GM18498 (cell line): ENCODE measurements around the gene VPS41.
"Not testable (repeated sequence)": the region's sequence is repeated elsewhere in the genome, so short reads cannot be mapped to it uniquely, and the experiment has no call there.

ENCODE experiments used
- ATAC-seq: cut with Tn5 transposase; IDR thresholded peaks from one replicate; pipeline ENCODE4 v1.9.1; 2021; ENCODE audit warnings: mild to moderate bottlenecking, moderate library complexity; ENCODE audit not compliant: unreplicated experiment

Gene VPS41

DNA sequence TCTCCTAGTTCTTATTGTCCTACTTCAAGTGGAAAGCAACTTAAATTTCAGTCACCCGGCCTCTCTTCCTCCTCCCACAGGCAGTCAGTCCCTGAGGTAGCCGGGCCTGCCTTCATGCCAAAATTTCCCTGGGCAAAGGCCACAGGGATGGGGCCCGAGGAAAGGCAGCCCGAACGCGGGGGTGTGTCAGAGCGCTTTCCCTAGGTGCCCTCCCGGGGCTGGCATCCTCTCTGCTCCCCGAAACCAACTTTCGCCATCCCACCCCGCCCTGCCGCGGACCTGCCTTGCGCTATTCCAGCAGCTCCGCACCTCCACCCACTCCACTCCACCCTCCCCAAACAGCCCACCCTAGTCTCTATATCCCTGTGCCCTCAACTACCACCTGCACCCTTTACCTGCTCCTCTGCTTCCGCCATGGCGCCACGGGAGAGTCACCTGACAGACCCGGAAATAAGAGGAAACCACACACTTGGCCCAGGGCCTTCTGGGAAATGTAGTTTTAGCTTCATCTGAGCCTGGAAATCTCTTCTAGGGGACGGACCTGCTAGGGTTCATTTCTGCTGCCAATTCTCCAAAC is at the start of gene VPS41:
TSS of gene VPS41 (minus strand) at position 433 of the 577 bp plus-strand sequence. CDS start at position 416, 17 bp downstream.
- peak; percentile 97 for ATAC-seq

DNA sequence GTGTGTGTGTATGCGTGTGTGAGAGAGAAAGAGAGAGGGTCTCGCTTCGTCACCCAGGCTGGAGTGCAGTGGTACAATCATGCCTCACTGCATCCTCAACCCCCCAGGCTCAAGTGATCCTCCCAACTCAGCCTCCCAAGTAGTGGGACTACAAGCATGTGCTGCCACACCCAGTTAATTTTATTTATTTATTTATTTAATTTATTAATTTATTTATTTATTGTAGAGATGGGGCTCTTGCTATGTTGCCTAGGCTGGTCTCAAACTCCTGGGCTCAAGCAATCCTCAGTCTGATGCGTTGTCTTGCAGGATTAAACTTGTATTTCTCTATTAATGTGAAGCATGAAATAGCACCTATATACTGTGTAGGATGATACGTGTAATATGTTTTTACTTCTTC is 46.9 kb upstream of the VPS41 start:
- no peak for ATAC-seq

DNA sequence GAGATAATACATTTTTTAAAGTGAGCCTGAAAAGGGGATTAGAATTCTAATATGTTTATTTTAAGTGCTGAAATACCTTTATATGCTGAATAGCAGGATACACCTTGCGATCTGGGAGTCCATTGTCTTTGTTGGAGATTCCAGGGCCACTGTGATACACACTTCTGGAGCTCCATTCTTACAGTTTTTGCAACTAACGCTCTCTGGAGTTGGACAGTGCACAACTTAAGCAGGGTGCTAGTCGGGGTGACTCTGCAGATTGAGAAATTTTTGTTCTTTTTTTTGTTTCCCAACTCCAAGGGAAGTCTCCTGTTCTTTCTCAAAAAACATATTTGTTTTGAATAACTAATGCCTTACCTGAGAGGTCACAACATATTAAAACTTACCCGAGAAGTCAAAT is 45.0 kb upstream of the VPS41 start:
- ATAC-seq = no peak

DNA sequence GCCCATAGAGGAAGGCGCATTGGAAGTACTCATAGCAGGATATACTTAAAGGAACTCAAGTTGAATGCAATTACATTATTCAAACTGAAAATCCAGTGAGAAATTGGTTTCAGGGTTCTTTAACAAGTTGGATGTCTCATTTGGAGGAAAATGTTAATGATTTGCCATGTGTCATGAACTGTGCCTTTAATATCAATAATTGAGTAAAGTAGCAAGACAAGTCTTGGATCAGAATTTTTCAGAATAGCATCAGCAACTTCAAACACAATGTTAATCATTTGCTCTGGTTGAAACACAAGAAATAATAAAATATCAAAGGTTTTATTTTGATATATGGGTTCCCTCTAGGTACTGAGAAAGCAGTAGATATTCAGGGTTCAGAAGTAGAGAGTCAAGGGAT is 44.2 kb upstream of the VPS41 start:
- no peak for ATAC-seq

DNA sequence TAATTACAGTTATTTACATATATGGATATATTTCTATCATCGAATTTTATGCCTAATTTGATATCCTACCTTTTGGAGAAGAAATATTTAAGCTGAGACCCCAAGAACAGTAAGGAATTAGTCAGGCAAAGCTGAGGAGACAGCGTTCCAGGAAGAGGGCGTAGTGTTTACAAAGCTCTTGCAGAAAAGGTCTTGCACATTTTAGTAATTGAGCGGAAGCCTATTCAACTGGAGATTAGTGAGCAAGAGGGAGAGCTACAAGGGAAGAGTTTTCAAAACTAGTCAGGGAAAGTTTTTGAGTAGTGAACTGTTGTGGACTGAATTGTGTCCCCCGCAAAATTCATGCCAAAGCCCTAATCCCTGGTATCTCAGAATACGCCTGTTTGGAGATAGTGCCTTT is 42.2 kb upstream of the VPS41 start:
- ATAC-seq = no peak

DNA sequence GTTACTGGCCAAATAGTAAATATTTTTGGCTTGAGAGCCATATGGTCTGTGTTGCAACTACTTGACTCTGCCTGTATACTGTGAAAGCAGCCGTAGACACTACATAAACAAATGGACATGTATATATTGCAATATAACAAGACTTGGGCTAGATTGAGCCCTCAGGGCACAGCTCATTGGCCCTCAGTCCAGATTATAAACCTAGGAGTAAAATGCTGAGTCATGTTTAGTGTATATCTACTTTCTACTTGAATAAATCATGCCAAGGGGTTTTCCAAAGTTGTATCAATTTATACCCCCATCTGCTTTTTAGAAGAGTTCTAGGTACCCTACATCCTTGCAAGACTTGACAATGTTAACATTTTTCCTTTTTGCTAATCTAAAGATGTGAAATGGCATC is 41.3 kb upstream of the VPS41 start:
- no peak for ATAC-seq

DNA sequence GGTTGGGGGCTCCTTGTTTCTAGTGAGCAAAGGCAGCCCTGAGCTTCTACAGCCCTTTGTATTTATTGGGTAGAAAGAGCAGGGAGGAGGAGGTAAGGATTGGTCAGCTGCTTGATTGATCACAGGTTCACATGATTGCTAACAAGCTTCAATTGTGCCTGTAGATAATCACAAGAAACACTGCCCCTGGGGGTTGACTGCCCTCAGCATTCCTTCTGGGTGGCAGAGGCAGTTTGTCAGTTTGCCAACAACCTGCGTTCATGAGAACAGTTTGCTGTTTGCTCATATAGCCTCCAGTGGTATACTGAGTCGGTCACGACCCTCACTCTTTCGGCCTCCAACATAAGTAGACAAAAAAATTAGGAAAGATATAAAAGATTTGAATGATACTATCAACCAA is 38.5 kb upstream of the VPS41 start:
- not testable (repeated sequence) for ATAC-seq

DNA sequence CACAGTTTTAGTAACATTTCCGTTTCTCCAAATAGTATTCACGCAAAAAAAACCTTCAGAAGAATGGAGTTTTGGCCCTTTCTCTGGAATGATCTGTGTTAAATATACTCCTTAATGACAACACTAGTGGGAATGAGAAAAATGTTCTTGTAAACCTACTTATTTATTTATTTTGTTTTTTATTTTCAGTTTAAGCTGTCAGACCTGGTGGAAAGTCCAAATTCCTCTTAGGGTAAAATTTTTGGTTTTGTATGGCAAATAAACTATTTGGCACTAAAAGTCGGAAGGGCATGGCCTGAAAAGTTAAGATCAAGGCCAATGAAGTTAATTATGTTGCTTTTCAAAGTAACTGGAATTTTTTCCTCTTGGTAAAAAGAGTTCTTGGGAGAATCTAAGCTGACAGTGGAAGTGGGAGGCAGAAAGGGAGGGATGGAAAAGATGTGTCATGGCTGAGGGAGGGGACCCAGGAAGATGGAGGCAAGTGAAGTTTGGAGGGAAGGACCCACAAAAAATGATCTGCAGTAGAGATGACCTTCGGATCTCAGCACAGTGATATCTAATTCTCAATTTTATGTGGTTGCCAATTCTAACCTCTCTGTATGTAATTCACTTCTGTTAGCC is 33.5 kb upstream of the VPS41 start:
- no peak for ATAC-seq

DNA sequence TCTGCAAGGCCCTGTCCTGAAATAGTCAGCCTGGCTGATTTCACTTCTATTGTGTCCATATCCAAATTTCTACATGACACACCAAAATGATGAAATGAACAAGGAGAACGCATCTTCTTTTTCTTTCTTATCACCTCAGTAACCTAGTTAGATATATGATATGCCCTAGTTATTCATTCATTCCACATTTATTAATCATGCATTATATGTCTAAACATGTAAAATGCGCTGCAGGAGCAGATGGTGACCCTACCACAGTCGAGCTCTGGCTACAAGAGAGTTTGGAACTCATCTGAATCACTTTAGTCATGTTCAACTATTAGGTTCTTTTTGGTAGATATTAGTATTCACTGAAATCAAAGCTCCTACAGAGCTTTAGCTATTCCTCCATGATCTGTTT is 31.8 kb upstream of the VPS41 start:
- no peak for ATAC-seq

DNA sequence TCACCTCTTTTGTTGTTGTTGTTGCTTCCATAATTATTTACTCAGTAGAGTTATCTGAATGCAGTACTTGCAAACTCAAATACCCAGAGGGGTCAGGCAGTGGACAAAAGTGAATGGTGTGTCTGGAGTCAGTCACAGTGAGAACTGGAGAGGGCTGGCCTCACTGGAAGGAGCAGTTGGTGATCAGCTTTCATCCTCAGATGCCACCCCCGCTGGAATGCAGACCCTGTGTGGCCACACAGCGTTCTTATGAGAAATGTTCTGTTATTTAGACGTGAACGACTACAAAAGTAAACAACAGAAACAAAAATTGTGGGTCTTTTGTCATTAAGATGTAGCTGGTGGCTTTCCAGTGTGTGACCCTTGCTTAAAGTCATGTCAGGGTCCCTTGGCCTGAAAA is 29.6 kb upstream of the VPS41 start:
- ATAC-seq = no peak

DNA sequence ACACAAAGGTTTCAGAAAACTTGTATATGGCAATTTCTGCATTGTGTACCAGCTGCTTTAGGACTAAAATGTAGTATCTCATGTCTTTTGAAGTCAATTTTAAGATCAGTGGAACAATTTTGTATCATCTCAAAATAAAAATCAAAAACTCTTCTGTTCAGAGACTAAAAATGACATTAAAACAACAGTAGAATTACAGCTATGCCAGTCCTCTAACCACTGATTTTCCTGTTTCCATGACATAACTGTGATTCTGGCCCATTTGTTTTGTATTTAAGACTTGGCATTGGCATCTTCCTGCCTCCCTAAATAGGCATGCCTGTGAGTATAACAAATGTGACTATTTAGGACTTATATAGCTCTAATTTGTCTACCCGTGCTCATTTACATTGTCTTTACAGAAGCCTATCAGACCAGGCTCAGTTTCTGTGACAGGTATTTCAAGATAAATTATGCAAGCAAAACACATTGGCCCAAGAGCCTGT is 29.1 kb upstream of the VPS41 start:
- no peak for ATAC-seq

DNA sequence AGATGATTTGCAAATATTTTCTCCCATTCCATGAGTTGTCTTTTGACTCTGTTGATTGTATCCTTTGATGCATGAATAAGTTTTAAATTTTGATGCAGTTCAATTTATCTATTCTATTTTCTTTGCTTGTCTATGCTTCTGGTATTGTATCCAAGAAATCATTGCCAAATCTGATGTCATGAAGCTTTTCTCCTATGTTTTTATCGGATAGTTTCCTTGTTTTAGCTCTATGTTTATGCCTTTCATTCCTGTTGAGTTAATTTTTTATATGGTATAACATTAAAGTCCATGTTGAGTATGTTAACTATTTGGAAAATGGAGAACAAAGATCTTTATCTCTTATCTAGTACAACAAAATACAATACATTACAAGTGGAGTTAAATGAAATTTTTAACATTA is 27.6 kb upstream of the VPS41 start:
- ATAC-seq = no peak

DNA sequence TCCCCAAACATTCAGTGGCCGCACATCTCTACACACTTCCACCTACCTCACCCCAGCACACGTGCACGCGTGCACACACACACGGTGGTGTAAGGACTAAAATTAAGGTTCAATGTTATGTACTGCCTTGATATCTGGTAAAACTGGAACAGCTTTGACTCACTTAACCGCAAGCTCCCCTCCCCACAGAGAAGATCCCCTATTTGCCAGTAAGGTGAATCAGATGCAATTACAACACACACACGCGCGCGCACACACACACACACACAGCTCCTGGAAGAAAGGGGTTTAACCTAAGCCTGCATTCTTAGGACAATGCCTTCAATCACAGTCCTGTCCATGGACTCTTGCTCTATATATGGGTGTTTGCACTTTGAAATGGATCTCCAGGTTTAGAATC is 25.5 kb upstream of the VPS41 start:
- no peak for ATAC-seq

DNA sequence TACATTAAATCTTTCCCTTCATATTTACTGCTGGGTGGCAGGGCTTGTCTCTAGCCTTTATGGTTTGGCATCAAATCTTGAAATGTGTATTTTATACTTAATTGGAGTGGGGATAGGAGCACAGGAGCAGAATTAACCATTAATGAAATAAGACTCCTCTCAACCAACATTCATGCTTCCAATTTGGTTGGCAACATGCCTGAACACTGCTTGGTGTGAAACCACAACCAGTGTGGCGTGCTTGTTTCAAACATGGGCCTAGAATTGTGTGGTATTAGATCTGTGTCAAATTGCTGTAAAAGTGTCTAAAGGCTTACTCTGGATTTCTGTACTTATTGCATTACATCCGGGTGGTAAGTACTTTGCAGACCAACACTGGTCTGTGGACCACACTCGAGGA is 25.1 kb upstream of the VPS41 start:
- no peak for ATAC-seq

DNA sequence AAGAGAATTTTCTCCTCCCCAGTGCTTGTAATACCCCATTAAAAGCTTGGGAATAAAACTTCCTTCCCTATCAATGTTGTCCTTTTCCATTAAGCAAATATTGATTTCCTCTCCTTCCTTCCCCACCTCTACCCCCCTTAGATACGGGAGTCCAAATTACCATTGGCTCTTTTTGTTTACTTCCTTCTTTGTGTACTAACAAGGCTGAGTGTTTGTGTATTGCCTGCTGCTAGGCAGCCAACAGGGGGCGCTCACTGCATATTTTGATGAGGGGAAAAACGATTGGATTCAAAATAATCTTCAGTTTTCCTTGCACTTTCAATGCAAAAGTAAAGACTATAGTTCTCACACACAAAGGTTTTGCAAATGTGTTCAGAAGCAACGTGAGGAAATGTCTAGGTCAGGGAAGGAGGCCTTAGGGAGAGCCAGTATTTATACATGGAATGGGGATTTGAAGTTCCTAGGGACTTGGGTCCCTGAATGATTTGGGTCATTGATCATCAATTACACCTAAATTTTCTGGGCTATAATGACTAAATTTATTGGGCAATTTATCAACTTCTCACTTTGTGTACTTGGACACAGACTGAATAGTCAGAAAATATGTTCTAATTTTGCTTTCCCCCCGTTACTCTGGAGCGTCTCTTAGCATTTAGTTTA is 23.6 kb upstream of the VPS41 start:
- peak; percentile 82 for ATAC-seq

DNA sequence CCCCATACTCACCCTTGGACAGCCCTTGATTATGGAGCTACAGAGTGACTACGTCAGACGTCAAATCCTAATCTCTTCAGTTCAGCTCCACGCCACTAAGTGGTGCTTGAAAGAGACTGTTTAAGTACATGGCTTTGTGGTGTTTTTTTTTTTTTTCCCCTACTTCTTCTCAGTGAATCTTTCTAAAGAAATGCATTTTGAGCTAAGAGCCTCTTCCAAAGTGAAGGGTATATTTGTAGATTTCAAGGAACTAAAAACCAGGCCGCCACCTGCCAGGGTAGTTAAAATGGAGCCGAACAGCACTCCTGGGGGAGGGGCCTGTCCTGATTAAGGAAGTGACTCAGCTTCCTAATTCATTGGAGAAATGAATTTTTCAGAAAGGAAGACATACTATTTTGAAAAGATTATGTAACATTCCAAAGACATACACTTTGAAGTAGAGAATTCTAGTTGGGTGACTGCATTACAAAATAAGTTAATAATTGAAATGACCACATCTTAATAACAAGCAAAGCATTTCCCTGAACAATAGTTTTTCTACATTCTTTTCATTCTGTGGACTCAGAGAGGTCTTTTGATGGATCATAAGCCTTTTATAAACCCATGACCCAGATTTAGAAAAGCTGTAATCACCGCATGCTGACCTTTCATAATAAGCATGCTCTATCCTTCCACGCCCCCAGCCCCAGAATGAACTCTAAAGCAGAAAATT is 20.6 kb upstream of the VPS41 start:
- no peak for ATAC-seq

DNA sequence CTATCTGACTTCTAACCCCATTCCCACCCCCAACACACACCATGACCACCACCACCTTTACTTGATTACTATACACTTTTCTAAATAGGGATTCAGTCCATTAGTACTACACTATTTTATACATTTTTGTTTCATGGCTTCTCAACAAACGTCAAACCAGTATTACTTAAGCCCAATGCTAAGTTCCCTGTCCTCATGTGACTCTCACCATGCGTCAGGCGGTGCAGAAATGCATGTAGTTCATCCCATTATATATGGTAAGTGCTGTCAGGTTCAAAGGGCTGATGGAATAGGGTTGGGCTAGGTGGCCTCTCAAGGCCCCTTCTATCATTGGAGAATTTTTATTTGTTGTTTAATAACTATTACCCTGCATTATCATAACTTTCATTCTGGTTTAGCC is 19.5 kb upstream of the VPS41 start:
- ATAC-seq = no peak

DNA sequence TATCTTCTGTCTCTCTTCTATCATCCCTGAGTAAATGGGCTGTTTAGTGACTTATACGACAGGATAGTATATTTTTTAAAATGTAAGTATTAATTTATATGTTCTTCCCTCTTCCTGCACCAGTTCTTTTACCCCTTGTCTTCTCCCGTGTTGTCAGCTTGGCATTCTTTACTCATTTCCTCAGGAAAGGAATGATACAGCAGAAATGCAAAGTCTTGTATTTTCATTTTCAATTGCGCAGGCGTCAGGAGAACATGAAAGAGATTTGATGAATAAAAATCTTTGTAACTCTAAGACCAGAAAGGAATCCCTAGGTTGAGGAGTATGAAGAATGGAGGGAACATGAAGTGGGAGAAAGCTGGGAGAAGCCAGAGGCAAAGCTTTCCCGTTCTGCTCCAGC is 18.8 kb upstream of the VPS41 start:
- ATAC-seq = no peak

DNA sequence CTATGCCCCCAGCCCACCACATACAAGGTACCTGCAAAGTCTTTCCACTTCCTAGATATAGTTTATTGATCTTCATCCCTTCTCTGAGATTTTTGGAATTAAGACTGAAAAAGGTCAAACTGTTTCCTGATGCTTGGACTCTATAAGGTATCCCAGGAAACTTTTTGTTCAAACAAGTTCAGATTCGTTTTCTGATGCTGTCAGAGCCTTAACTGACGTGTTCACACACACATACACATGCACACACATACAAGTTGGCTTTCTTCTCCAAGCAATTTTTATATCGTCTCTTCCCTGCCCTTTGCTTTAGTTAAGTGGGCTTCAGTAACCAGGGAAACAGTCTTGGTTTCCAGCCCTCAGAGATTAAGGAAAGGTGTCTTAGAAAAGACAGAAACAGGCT is 11.7 kb upstream of the VPS41 start:
- no peak for ATAC-seq

DNA sequence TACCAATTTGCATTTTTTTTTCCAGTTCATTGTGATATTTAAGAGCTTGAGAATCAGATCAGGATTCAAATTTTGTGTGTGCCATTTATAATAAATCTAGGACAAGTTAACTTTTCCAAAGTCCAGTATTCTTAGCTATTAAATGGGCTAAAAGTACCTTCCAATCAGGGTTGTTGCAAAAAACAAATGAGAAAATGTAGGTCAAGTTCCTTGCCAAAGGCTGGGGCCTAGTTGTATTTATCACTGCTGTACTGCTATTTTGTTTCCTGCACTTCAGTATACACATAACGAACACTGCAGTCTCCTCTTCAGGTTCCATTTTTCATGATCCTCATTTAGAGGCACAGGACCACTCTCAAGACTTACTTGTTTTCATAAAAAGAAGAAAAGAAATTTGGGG is 7.4 kb upstream of the VPS41 start:
- ATAC-seq = no peak

DNA sequence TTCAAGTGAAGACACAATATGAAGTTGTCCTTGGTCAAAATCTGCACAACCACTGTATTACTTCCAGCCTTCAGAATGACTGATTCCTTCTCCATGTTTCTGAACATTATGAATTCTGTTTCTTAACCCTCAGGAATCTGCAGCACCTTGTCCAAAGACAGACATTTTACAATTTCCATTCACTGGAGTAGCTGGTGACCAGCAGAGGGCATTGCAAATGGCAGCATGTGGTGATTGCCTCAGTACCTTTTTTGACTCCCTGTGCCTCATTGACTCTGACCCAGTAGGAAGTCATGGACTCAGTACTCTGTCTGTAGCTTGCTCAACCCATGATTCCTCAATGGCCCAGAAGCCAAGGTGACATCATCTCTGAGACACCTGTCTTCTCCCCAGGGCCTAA is 879 bp upstream of the VPS41 start:
- no peak for ATAC-seq

DNA sequence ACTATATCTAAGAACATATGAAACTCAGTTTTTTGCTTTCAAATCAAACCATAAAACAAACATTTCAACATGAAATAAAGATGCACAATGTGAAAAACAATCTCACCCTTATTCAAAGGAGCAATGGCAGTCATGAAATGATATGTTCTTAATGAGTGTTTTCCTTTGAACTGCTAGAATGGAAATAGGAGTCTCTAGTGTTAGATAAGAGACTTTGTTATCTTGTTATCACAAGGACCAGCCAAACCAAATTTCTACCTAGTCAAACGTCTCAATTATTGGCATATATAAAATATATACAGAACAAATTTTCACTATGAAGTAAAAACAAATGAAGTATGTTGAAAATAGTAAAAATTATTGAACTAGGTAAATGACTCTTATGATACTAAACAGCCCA is 1.2 kb downstream of the VPS41 start:
- ATAC-seq = no peak
